HG03520 (cell line): Measurements from ENCODE around the gene WDCP.
"Not testable (repeated sequence)": the region's sequence is repeated elsewhere in the genome, so short reads cannot be mapped to it uniquely, and the experiment has no call there.

Source experiments
- ATAC-seq: cut with Tn5 transposase; IDR thresholded peaks from one replicate; pipeline ENCODE4 v1.9.1; 2021; ENCODE audit warnings: mild to moderate bottlenecking, moderate library complexity; ENCODE audit not compliant: unreplicated experiment

WDCP gene

GRCh38 chr2:24022975-24023575, 24.1 kb downstream of the WDCP start:
- ATAC-seq, result no peak

- ATAC-seq, result no peak
These were observed 24.7 kb downstream of the WDCP start for GRCh38 chr2:24022324-24022974.

DNA sequence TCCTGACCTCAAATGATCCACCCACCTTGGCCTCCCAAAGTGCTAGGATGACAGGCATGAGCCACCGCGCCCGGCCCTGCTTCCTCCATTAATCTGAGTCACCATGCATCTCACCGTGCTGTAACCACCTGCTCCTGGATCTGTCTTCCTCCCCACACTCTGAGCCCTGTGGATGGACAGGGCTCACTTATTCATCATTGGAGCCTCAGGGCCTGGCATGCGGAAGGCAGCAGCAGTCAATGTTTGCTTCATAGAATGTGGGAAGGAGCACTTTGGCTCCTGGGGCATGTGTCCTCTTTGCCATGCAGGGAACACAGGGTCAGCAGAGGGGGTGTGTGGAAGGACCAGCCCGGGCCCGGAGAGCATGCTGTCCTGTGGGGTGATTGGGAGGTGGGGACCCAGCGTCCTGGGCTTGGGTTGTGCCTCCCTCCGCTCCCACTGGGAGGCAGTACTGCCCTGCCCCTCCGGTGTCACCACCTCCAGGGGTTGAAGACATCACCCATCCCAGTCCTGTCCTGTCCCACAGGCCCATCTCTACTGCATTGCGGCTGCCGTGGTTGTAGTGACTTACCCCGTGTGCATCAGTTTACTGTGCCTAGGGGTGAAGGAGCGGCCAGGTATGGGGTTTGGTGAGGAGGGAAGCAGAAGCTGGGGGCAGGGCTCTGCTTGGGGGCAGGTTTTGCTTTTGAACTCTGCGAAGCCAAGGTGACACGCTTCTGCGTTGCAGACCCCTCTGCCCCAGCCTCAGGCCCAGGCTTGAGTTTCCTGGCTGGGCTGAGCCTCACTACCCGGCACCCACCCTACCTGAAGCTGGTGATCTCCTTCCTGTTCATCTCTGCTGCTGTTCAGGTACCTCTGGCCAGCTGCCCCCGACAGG, 25.8 kb downstream of the WDCP start:
- ATAC-seq, result no peak

- ATAC-seq, result no peak
These were observed 26.9 kb downstream of the WDCP start for GRCh38 chr2:24020244-24020643.

DNA sequence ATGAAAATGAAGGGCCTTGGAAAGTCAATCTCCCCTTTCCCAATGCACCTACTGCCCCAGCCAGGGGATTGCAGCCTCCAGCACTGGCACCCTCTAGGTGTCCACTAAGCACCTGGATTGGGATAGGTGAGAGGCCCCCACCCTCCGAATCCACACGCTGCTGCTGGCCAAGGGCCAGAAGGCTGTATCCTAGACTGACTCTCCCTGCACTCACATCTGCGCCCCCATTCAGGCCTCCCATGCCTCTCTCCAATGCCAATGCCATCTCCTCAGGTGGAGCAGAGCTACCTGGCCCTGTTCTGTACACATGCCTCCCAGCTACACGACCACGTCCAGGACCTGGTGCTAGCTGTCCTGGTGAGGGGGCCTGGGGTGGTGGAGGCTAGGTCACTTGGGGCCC, 27.5 kb downstream of the WDCP start:
- ATAC-seq, result no peak

DNA sequence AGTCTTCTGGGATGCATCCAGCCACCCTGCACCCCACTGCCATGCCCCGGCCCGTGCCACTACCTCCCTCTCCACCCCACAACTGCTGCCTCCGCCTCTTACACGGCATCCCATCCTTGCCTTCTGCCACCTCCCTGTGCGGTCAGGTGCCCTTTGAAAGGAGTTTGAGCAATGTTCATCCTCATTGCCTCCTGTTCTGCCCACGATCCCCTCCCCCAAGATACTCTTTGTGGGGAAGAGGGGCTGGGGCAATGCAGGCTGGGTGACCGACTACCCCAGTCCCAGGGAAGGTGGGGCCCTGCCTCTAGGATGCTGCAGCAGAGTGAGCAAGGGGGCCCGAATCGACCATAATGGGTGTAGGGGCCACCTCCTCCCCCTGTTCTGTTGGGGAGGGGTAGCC, 28.9 kb downstream of the WDCP start:
- ATAC-seq, result no peak

- no peak for ATAC-seq
These were observed 29.5 kb downstream of the WDCP start for GRCh38 chr2:24017711-24018110.

GRCh38 chr2:24016853-24017703, 30.1 kb downstream of the WDCP start:
- no peak for ATAC-seq

DNA sequence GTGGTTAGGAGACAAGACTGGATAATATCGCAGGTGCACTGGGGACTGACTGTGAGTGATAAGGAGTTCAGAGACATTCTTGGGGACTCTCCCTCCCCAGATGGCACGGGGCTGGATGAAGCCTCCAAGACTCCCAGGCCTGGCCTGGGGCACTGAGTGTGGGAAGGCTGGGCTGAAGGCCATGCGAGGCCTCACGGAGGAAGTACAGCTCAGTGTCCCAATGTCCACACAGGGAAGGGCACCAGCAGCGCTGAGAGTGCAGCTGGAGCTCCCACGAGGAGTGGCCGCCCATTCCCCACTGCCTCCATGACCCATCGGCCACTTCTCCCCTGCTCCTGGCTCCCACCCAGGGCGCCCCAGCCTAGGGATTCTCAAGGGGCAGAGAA, 30.8 kb downstream of the WDCP start:
- no peak for ATAC-seq

GRCh38 chr2:24015562-24016375, 31.4 kb downstream of the WDCP start:
- no peak for ATAC-seq

- ATAC-seq, result not testable (repeated sequence)
These were observed 32.3 kb downstream of the WDCP start for GRCh38 chr2:24014902-24015301.

- no peak for ATAC-seq
These were observed 34.5 kb downstream of the WDCP start for GRCh38 chr2:24012521-24013188.

DNA sequence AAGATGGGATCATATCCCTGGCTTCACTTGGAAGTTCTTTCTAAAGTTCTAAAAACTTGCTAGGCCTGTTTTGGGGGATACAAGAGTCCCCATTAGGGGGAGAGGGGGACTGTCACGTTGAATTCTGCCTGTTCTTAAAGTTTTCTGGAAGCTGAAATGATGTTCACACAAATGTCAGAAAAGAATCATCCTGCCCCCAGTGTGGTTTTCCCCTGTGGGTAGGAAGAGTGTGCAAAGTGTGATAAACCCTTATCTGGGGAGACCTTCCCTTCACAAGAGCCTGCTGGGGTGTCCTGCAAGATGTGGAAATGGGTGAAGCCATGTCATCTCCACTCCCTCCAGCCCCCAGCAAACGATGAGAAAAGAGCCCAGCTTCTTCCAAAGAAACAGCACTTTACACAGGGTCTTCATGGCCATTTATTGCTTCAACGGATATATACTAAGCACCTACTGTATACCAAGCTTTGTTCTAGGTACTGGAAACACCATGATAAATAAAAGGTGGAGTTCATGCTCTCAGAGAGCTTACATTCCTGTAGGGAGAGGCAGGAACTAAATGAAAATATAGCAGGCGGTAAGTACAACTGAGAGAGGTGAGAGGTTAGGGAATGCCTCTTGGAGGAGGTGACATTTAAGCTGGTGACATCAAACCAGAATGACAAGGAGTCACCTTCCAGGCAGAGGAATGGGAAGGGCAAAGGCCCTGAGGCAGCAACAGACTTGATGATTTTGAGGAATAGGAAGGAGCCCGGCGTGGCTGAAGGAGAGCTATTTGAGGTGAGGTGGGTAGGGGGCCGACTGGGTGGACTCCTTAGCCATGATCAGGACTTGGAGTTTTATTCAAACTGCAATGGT, 35.7 kb downstream of the WDCP start:
- ATAC-seq, result no peak

DNA sequence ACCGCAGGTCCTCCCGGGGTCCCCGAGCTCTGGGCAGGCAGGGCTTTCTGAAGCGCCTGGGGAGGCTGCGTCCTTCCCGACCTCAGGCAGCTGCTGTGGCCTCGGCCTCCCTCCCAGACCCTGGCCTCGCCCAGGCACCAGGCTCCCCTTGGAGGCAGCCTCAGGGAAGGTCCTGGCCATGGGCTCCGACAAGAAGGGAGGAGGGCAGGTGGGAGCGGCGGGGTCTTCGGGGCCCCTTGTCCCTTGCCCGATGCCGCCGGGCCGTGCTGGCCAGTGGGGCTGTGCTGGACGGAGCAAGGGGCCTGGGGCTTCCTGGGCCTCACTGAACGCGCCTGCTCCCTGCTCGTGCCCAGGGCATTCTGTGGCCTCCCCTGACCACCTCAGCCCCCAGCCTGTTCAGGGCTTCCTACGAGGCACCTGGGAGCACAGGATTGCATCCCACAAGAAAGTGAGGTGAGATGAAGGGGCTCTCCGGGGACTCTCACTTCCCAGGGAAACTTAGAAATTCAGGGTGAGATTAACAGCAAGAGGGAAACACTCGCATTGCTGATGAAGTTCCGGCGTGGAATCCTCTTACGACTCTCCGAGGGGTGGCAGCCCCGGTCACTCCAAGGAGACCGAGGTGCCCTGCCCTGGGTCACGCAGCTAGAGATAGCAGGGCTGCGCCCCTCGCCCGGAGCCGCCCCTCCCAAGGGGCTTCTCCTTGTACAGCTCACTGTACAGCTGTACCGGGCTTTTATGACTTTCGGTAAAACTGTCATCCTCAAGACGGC, 36.5 kb downstream of the WDCP start:
- ATAC-seq, result no peak

- no peak for ATAC-seq
These were observed 37.3 kb downstream of the WDCP start, which contains the start of gene MFSD2B for GRCh38 chr2:24009680-24010476. Gene MFSD2B, plus strand, starts transcription at chr2:24010085. Its CDS starts 12 bp downstream, at chr2:24010097.

DNA sequence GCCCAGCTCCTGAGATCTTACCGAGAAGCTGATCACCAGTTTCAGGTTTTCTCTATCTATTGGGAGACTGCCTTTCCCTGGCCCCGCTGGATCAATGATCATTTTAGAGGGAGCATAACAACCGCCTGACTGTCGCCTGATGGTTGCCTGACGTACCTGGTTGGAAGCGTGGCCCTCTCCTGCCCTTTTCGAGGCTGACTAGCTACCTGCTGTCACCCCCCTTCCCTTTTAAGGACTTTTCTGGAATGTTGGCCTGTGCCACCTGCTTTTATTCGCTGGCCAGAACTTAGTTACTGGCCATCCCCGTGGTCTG, 37.9 kb downstream of the WDCP start:
- ATAC-seq, result no peak

DNA sequence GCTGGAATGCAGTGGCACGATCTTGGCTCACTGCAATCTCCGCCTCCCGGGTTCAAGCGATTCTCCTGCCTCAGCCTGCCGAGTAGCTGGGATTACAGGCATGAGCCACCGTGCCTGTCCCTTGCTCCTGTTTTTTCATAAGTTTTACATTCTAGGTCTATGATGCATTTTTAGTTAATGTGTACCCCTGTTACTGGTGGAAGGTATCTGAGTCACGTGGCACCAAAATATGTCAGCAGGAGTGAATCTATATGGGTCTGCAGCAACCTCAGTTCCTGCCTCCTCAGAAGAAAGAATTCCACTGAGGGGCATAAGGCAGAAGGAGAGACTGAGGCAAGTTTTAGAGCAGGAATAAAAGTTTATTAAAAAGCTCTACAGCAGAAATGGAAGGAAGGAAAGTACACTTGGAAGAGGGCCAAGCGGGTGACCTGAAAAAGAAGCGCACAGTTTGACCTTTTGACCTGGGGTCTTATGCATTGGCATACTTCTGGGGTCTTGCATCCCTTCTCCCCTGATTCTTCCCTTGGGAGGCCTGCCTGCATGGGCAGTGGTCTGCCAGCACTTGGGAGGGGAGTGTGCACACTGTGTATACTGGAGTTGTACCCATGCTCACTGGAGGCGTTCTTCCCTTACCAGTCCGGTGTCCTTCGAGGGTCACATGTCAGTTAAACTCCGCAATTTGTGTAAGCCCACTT, 38.4 kb downstream of the WDCP start:
- ATAC-seq, result no peak
